Measurements from ENCODE around the gene TRIM6. TPM values are rescaled to one million over a fixed set of nuclear protein-coding genes. Genes with fewer than 3 reads are reported as not detected.

The TRIM6 gene
- total RNA-seq, 3 donors from 2014 or later: 0.43 to 4.6 (median 0.92) TPM

GRCh38 chr11:5604896-5605295, 8.5 kb downstream of the TRIM6 start:
- Histone ChIP-seq H3K36me3 (ENCODE audit: low read depth) (no peaks in the 10 kb centered on the region), H3K4me3 (no peak overlapping the region), H3K9me3 (no peaks in the 10 kb centered on the region), H3K4me1 (ENCODE audit: low read depth) (no peaks in the 10 kb centered on the region)
- ATAC-seq (no peak), DNase-seq (no peak)
- intact Hi-C loops (cut with DNase I, micrococcal nuclease): no loop called here
- no peak for TF ChIP-seq CTCF (IDR thresholded peaks at IDR 0.05)

- intact Hi-C loops (cut with DNase I, micrococcal nuclease): no loop called here
- Histone ChIP-seq H3K4me3 (no peak overlapping the region), H3K4me1 (ENCODE audit: low read depth) (no peaks in the 10 kb centered on the region), H3K9me3 (no peaks in the 10 kb centered on the region), H3K36me3 (ENCODE audit: low read depth) (no peaks in the 10 kb centered on the region)
- DNase-seq (no peak), ATAC-seq (no peak)
- TF ChIP-seq CTCF (IDR thresholded peaks at IDR 0.05): no peak
These were observed 9.4 kb downstream of the TRIM6 start for GRCh38 chr11:5605849-5606248.

- Histone ChIP-seq H3K36me3 (ENCODE audit: low read depth) (no peaks in the 10 kb centered on the region), H3K9me3 (no peaks in the 10 kb centered on the region), H3K4me1 (ENCODE audit: low read depth) (no peaks in the 10 kb centered on the region), H3K4me3 (no peak overlapping the region)
- intact Hi-C loops (cut with DNase I, micrococcal nuclease): no loop called here
- DNase-seq (no peak), ATAC-seq (no peak)
- TF ChIP-seq CTCF (IDR thresholded peaks at IDR 0.05): no peak
These were observed 12.4 kb downstream of the TRIM6 start for GRCh38 chr11:5608808-5609207.

DNA sequence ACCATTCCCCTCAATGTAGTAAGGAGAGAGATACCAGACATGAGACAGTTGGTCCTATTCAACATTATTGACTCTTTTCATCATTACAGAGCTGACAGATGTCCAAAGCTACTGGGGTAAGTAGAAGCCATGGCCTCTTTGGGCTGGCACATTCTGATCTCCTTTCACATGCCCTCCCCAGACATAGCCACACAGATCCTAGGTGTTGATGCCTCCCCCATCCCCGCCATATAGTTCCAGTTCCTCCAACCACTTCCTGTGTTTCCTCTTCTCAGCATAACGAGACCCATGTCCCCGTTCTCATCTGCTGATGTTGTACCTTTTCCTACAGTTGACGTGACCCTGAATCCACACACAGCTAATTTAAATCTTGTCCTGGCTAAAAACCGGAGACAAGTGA, 14.0 kb downstream of the TRIM6 start:
- Histone ChIP-seq H3K4me1 (ENCODE audit: low read depth) (no peaks in the 10 kb centered on the region), H3K36me3 (ENCODE audit: low read depth) (no peaks in the 10 kb centered on the region), H3K9me3 (no peaks in the 10 kb centered on the region), H3K4me3 (no peak overlapping the region)
- DNase-seq: no peak
- no peak for ATAC-seq
- no peak for TF ChIP-seq CTCF (IDR thresholded peaks at IDR 0.05)
- intact Hi-C loops (cut with DNase I, micrococcal nuclease): no loop called here

GRCh38 chr11:5611627-5612026, 15.2 kb downstream of the TRIM6 start:
- Histone ChIP-seq H3K4me3 (no peak overlapping the region), H3K4me1 (ENCODE audit: low read depth) (no peaks in the 10 kb centered on the region), H3K36me3 (ENCODE audit: low read depth) (no peaks in the 10 kb centered on the region), H3K9me3 (no peaks in the 10 kb centered on the region)
- intact Hi-C loops (cut with DNase I, micrococcal nuclease): no loop called here
- no peak for TF ChIP-seq CTCF (IDR thresholded peaks at IDR 0.05)
- DNase-seq (no peak), ATAC-seq (no peak)

DNA sequence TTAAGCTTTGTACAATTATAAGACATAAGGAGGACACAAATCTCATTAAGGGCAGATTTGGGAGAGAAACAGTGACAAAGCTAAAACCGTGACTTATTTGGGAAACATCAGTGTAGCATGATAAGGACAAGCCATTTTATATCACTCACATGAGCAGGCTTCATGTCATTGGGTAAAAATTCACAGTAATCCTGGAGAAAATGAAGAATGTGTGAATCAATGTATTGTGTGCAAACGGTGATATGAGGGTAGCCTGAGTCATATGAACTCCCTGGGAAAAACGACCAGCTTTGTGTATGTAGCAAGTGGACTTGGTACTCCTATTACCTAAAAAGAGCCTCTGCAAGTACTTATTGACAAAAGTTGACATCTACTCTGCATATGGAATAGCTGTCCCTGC, 22.4 kb downstream of the TRIM6 start:
- Histone ChIP-seq H3K9me3 (no peaks in the 10 kb centered on the region), H3K4me1 (ENCODE audit: low read depth) (peaks cover 17% of the 10 kb centered on the region), H3K4me3 (no peak overlapping the region), H3K36me3 (ENCODE audit: low read depth) (no peaks in the 10 kb centered on the region)
- ATAC-seq: no peak
- TF ChIP-seq CTCF (IDR thresholded peaks at IDR 0.05): no peak
- intact Hi-C loops (cut with DNase I, micrococcal nuclease): no loop called here
- DNase-seq: no peak

All from mucosa of descending colon (tissue), 3 donors.